ENCODE measurements around the gene ABCA12. TPM values are rescaled to one million over a fixed set of nuclear protein-coding genes. Genes with fewer than 3 reads are reported as not detected.

The ABCA12 gene
- total RNA-seq, 1 experiment from 2014 or later, result 1.3 TPM

- H2AFZ ChIP-seq (ENCODE audit: low read depth, low read length, poor library complexity, severe bottlenecking), result no peak overlapping the region
- no peaks in the 10 kb centered on the region for H3K79me2 ChIP-seq (ENCODE audit: insufficient read depth, low read length)
- no peaks in the 10 kb centered on the region for H3K9me2 ChIP-seq (ENCODE audit: insufficient read depth)
- no peak overlapping the region for H3K27ac ChIP-seq (ENCODE audit: low read depth, low read length)
- ChIA-PET RAD21 (ENCODE audit: low non-redundant PET in 1 of 2, low total read pairs in 2 of 2, uncharacterized antibody in 2 of 2, unreplicated experiment in 2 of 2) (no interaction called here), CTCF (no interaction called here), POLR2A (no interaction called here)
- no peak for DNase-seq (ENCODE audit: low read depth, low spot score)
- no peak for ATAC-seq
- H3K9ac ChIP-seq (ENCODE audit: low read length), result no peak overlapping the region
- TF ChIP-seq, protein P1, sequence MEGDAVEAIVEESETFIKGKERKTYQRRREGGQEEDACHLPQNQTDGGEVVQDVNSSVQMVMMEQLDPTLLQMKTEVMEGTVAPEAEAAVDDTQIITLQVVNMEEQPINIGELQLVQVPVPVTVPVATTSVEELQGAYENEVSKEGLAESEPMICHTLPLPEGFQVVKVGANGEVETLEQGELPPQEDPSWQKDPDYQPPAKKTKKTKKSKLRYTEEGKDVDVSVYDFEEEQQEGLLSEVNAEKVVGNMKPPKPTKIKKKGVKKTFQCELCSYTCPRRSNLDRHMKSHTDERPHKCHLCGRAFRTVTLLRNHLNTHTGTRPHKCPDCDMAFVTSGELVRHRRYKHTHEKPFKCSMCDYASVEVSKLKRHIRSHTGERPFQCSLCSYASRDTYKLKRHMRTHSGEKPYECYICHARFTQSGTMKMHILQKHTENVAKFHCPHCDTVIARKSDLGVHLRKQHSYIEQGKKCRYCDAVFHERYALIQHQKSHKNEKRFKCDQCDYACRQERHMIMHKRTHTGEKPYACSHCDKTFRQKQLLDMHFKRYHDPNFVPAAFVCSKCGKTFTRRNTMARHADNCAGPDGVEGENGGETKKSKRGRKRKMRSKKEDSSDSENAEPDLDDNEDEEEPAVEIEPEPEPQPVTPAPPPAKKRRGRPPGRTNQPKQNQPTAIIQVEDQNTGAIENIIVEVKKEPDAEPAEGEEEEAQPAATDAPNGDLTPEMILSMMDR (IDR thresholded peaks at IDR 0.05 in 2 of 3, conservative IDR thresholded peaks at IDR 0.05 in 1 of 3; ENCODE audit: borderline replicate concordance in 1 of 3, insufficient read depth in 1 of 3, low read depth in 2 of 3, low read length in 2 of 3), result no peak
- no peak for TF ChIP-seq MAX (IDR thresholded peaks at IDR 0.05)
- TF ChIP-seq, protein P2, sequence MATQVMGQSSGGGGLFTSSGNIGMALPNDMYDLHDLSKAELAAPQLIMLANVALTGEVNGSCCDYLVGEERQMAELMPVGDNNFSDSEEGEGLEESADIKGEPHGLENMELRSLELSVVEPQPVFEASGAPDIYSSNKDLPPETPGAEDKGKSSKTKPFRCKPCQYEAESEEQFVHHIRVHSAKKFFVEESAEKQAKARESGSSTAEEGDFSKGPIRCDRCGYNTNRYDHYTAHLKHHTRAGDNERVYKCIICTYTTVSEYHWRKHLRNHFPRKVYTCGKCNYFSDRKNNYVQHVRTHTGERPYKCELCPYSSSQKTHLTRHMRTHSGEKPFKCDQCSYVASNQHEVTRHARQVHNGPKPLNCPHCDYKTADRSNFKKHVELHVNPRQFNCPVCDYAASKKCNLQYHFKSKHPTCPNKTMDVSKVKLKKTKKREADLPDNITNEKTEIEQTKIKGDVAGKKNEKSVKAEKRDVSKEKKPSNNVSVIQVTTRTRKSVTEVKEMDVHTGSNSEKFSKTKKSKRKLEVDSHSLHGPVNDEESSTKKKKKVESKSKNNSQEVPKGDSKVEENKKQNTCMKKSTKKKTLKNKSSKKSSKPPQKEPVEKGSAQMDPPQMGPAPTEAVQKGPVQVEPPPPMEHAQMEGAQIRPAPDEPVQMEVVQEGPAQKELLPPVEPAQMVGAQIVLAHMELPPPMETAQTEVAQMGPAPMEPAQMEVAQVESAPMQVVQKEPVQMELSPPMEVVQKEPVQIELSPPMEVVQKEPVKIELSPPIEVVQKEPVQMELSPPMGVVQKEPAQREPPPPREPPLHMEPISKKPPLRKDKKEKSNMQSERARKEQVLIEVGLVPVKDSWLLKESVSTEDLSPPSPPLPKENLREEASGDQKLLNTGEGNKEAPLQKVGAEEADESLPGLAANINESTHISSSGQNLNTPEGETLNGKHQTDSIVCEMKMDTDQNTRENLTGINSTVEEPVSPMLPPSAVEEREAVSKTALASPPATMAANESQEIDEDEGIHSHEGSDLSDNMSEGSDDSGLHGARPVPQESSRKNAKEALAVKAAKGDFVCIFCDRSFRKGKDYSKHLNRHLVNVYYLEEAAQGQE (IDR thresholded peaks at IDR 0.05; ENCODE audit: low read depth), result no peak
- TF ChIP-seq CBX3 (IDR thresholded peaks at IDR 0.05; ENCODE audit: low read depth), result no peak
- no peak for TF ChIP-seq JUND (IDR thresholded peaks at IDR 0.05)
- TF ChIP-seq RAD21 (IDR thresholded peaks at IDR 0.05; ENCODE audit: low read depth), result no peak
- no peak for TF ChIP-seq POLR2A (IDR thresholded peaks at IDR 0.05; ENCODE audit: borderline replicate concordance, extremely low read depth, insufficient read depth, insufficient read length)
- no peak for TF ChIP-seq ZNF274 (IDR thresholded peaks at IDR 0.05; ENCODE audit: low read depth, low read length)
- TF ChIP-seq CEBPB (IDR thresholded peaks at IDR 0.05; ENCODE audit: low read depth), result no peak
- no peak for TF ChIP-seq SIN3A (IDR thresholded peaks at IDR 0.05; ENCODE audit: low read depth)
- no peaks in the 10 kb centered on the region for H3K27me3 ChIP-seq (ENCODE audit: insufficient read depth, low read length)
- H3K4me3 ChIP-seq (replicated peaks in 1 of 2; ENCODE audit: low read depth in 1 of 2, low read length in 2 of 2), result no peak overlapping the region
- H3K36me3 ChIP-seq (ENCODE audit: control insufficient read depth in 1 of 2, insufficient read depth in 2 of 2, low read length in 2 of 2), result no peaks in the 10 kb centered on the region
- H3K4me1 ChIP-seq (ENCODE audit: control insufficient read depth in 1 of 2, insufficient read depth in 2 of 2, low read length in 2 of 2), result no peaks in the 10 kb centered on the region
- H3K9me3 ChIP-seq (ENCODE audit: control insufficient read depth in 1 of 2, insufficient read depth in 1 of 2, low read depth in 1 of 2, low read length in 2 of 2), result no peaks in the 10 kb centered on the region
- intact Hi-C loops (cut with micrococcal nuclease), result no loop called here
- no peaks in the 10 kb centered on the region for H4K20me1 ChIP-seq (ENCODE audit: insufficient read depth)
- no TSS peak for BruUV-seq (replicated peaks)
- no peak overlapping the region for H3K4me2 ChIP-seq (ENCODE audit: low read length)
These were observed 70.0 kb downstream of the ABCA12 start for GRCh38 chr2:215068399-215068798.

Data from HCT116 (cell line).